ENCODE data around the gene B3GALT5. TPM values are rescaled to one million over a fixed set of nuclear protein-coding genes. Genes with fewer than 3 reads are reported as not detected.
"Not testable (repeated sequence)": the region's sequence is repeated elsewhere in the genome, so short reads cannot be mapped to it uniquely, and the experiment has no call there.

Gene B3GALT5
- total RNA-seq, 1 donor from 2014 or later, result 7.3 TPM

DNA sequence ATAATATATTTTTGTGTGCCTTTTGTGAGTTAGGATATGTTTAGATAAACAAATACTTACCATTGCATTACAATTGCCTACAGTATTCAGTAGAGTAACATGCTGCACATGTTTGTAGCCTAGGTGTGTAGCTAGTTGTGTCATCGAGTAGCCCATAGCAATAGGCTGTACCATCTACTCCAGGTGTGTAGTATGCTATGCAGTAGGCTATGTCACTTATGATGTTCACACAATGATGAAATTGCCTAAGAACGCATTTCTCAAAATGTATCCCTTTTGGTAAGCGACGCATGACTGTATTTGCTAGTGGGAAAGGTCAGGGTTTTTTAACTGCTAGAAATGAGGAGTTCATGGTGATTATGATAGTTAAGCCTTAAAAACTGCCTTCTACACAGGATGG is 30.0 kb upstream of the B3GALT5 start:
- no peak overlapping the region for H3K4me3 Mint-ChIP-seq (ENCODE audit: unreplicated experiment)
- H3K27ac Mint-ChIP-seq (ENCODE audit: unreplicated experiment), result no peak overlapping the region

DNA sequence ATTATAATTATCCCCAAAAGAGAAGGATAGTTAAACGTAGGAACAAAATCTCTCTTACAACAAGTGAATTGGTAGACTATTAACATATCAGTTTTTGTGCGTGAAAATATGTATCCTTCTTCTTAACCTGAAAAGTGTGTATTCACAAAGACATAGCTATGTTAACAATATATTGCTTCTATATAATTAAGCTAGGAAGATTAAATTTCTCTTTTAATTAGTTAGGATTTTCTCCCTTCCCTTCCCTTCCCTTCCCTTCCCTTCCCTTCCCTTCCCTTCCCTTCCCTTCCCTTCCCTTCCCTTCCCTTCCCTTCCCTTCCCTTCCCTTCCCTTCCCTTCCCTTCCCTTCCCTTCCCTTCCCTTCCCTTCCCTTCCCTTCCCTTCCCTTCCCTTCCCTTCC is 29.2 kb upstream of the B3GALT5 start:
- not testable (repeated sequence) for H3K4me3 Mint-ChIP-seq (ENCODE audit: unreplicated experiment); DNase-seq (ENCODE audit: low spot score); H3K4me1 Mint-ChIP-seq (ENCODE audit: unreplicated experiment); H3K9me3 Mint-ChIP-seq (ENCODE audit: unreplicated experiment); H3K36me3 Mint-ChIP-seq (ENCODE audit: low read depth, unreplicated experiment); H3K27me3 Mint-ChIP-seq (ENCODE audit: unreplicated experiment); H3K27ac Mint-ChIP-seq (ENCODE audit: unreplicated experiment)

More for the DNA sequence above, 30.0 kb upstream of the B3GALT5 start:
- no peak for DNase-seq (ENCODE audit: low spot score)
- H3K4me1 Mint-ChIP-seq (ENCODE audit: unreplicated experiment), result no peaks in the 10 kb centered on the region
- TF ChIP-seq, protein P1, sequence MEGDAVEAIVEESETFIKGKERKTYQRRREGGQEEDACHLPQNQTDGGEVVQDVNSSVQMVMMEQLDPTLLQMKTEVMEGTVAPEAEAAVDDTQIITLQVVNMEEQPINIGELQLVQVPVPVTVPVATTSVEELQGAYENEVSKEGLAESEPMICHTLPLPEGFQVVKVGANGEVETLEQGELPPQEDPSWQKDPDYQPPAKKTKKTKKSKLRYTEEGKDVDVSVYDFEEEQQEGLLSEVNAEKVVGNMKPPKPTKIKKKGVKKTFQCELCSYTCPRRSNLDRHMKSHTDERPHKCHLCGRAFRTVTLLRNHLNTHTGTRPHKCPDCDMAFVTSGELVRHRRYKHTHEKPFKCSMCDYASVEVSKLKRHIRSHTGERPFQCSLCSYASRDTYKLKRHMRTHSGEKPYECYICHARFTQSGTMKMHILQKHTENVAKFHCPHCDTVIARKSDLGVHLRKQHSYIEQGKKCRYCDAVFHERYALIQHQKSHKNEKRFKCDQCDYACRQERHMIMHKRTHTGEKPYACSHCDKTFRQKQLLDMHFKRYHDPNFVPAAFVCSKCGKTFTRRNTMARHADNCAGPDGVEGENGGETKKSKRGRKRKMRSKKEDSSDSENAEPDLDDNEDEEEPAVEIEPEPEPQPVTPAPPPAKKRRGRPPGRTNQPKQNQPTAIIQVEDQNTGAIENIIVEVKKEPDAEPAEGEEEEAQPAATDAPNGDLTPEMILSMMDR (IDR thresholded peaks at IDR 0.05; ENCODE audit: unreplicated experiment), result no peak
- H3K9me3 Mint-ChIP-seq (ENCODE audit: unreplicated experiment), result no peaks in the 10 kb centered on the region
- peaks cover 2% of the 10 kb centered on the region for H3K27me3 Mint-ChIP-seq (ENCODE audit: unreplicated experiment)
- no peaks in the 10 kb centered on the region for H3K36me3 Mint-ChIP-seq (ENCODE audit: low read depth, unreplicated experiment)

DNA sequence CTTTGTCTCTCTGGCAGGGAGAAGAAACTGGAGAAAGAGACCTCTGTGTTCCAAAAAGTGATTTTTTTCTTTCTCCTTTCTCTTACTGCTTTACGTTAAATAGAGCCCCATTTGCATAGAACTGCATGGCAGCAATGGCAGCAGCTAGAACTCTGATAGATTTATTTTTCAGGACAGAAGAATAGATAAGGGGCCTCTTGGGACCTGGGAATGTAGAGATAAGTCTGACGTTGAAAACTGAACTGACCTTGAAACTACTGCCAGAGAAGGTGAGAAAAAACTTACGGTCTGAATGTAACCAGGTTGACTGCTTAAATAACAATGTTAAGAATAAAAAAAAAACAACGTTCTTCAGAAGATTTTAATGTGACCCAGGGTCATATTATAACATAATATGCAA is 25.4 kb upstream of the B3GALT5 start:
- no peak overlapping the region for H3K4me3 Mint-ChIP-seq (ENCODE audit: unreplicated experiment)
- no peaks in the 10 kb centered on the region for H3K36me3 Mint-ChIP-seq (ENCODE audit: low read depth, unreplicated experiment)
- no peak for DNase-seq (ENCODE audit: low spot score)
- TF ChIP-seq, protein P1 (IDR thresholded peaks at IDR 0.05; ENCODE audit: unreplicated experiment), result no peak
- no peaks in the 10 kb centered on the region for H3K9me3 Mint-ChIP-seq (ENCODE audit: unreplicated experiment)
- peaks cover 2% of the 10 kb centered on the region for H3K27me3 Mint-ChIP-seq (ENCODE audit: unreplicated experiment)
- no peak overlapping the region for H3K27ac Mint-ChIP-seq (ENCODE audit: unreplicated experiment)
- H3K4me1 Mint-ChIP-seq (ENCODE audit: unreplicated experiment), result no peaks in the 10 kb centered on the region

DNA sequence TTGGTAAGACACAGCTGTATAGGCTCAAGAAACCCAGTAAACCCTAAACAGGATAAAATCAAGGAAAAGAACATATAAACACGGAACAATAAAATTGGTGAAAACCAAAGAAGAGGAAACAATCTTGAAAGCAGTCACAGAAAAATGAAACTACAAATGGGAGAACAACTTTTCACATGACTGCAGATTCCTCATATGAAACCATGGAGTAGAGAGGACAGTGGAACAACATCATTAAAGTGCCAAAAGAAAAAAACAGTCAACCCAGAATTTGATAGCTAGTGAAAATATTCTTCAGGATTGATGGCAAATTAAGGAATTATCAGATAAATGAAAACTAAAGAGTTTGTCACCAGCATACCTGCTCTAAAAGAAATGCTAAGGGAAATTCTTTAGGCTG is 23.9 kb upstream of the B3GALT5 start:
- DNase-seq (ENCODE audit: low spot score), result no peak
- TF ChIP-seq, protein P1 (IDR thresholded peaks at IDR 0.05; ENCODE audit: unreplicated experiment), result no peak
- H3K36me3 Mint-ChIP-seq (ENCODE audit: low read depth, unreplicated experiment), result no peaks in the 10 kb centered on the region
- no peak overlapping the region for H3K27ac Mint-ChIP-seq (ENCODE audit: unreplicated experiment)
- H3K9me3 Mint-ChIP-seq (ENCODE audit: unreplicated experiment), result no peaks in the 10 kb centered on the region
- no peak overlapping the region for H3K4me3 Mint-ChIP-seq (ENCODE audit: unreplicated experiment)
- H3K4me1 Mint-ChIP-seq (ENCODE audit: unreplicated experiment), result no peaks in the 10 kb centered on the region
- H3K27me3 Mint-ChIP-seq (ENCODE audit: unreplicated experiment), result peaks cover 2% of the 10 kb centered on the region

DNA sequence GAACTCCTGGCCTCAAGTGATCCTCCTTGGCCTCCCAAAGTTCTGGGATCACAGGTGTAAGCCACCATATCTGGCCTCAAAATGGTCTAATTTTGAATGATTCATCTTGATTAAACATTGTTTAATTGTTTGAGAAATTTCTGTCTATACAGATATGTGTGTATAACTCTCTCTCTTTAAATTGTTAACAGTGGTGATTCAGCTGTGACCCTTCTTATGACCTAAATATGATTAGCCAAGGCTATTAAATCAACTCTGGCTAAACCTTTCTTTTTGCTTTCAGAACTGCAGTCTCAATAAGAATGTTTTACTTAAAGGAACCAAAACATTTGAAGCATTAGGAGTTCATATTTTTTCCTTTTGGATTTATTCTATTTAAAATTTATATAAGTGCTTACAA is 19.2 kb upstream of the B3GALT5 start:
- H3K9me3 Mint-ChIP-seq (ENCODE audit: unreplicated experiment), result no peaks in the 10 kb centered on the region
- H3K36me3 Mint-ChIP-seq (ENCODE audit: low read depth, unreplicated experiment), result no peaks in the 10 kb centered on the region
- TF ChIP-seq, protein P1 (IDR thresholded peaks at IDR 0.05; ENCODE audit: unreplicated experiment), result no peak
- H3K27me3 Mint-ChIP-seq (ENCODE audit: unreplicated experiment), result peaks cover 2% of the 10 kb centered on the region
- no peak for DNase-seq (ENCODE audit: low spot score)
- no peak overlapping the region for H3K27ac Mint-ChIP-seq (ENCODE audit: unreplicated experiment)
- peaks cover 3% of the 10 kb centered on the region for H3K4me1 Mint-ChIP-seq (ENCODE audit: unreplicated experiment)
- H3K4me3 Mint-ChIP-seq (ENCODE audit: unreplicated experiment), result no peak overlapping the region

DNA sequence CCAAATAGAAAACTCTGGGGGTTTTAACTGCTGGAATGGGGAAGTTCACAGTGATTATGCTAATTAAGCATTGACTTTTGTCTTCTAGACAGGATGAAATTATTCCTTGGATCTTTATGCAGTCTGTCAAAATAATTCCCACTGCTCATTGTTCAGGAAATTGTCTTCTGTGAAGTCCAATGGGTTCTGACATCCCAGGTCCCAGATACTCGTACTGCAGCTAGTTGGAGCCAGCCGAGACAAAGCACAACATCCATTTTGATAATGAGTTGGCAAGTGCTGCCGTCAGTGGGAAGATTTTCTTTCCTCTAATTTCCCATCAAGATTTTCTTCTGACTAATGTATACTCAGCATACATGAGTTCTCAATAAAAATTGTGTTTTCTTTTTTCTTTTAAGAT is 17.3 kb upstream of the B3GALT5 start:
- TF ChIP-seq, protein P1 (IDR thresholded peaks at IDR 0.05; ENCODE audit: unreplicated experiment), result no peak
- no peaks in the 10 kb centered on the region for H3K36me3 Mint-ChIP-seq (ENCODE audit: low read depth, unreplicated experiment)
- no peak for DNase-seq (ENCODE audit: low spot score)
- H3K4me3 Mint-ChIP-seq (ENCODE audit: unreplicated experiment), result no peak overlapping the region
- peaks cover 2% of the 10 kb centered on the region for H3K27me3 Mint-ChIP-seq (ENCODE audit: unreplicated experiment)
- H3K9me3 Mint-ChIP-seq (ENCODE audit: unreplicated experiment), result no peaks in the 10 kb centered on the region
- H3K27ac Mint-ChIP-seq (ENCODE audit: unreplicated experiment), result no peak overlapping the region
- H3K4me1 Mint-ChIP-seq (ENCODE audit: unreplicated experiment), result peaks cover 3% of the 10 kb centered on the region

Data from endothelial cell (in vitro differentiated cells).